ENCODE data around the gene MTIF2.

Gene MTIF2

DNA sequence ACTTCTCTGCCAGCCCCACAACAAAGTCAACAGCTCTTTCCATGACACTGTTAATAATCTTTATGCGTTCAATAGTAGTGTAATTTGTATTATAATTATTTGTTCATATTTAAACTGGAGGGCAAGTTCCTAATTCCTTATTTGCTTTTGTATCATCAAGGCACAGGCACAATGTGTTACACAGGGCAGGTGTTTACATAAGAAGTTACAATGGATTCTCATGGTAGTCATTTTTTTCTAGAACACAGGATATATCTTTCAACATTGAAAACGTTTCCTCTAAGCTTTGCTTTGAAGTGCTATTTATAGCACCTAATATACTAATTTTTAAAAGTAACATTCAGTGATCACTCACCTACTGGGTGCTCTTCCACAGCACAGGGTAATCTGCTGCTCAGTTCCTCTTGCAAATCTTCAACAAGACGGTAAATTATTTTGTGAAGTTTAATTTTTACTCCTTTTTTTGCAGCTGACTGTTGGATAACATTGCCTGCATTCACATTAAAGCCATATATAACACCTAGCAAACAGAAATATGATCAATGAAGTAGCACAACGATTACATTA is 29.3 kb downstream of the MTIF2 start:
- Histone ChIP-seq H3K27ac (ENCODE audit: low read depth, low read length) (peak overlapping the region; percentile 24; the same call in 1 of the 2 replicates), H3F3A (ENCODE audit: control insufficient read depth, insufficient read depth) (peaks cover 61% of the 10 kb centered on the region), H3K4me2 (ENCODE audit: low read length) (no peak overlapping the region), H3K27me3 (ENCODE audit: control insufficient read depth, low read length) (no peaks in the 10 kb centered on the region), H3K9me2 (replicated peaks; ENCODE audit: control insufficient read depth, low read length) (no peaks in the 10 kb centered on the region), H3K4me1 (ENCODE audit: control insufficient read depth, low read length) (peaks cover 11% of the 10 kb centered on the region), H3K9me3 (ENCODE audit: control insufficient read depth, insufficient read depth, low read length) (no peaks in the 10 kb centered on the region), H3K36me3 (ENCODE audit: control insufficient read depth, low read length) (peaks cover 71% of the 10 kb centered on the region), H3K4me3 (ENCODE audit: low read length) (no peak overlapping the region), H4K20me1 (ENCODE audit: control insufficient read depth, insufficient read depth, low read depth, low read length) (no peaks in the 10 kb centered on the region), H3K79me2 (ENCODE audit: control insufficient read depth, low read length) (peaks cover 5% of the 10 kb centered on the region)
- TF ChIP-seq, protein P1, sequence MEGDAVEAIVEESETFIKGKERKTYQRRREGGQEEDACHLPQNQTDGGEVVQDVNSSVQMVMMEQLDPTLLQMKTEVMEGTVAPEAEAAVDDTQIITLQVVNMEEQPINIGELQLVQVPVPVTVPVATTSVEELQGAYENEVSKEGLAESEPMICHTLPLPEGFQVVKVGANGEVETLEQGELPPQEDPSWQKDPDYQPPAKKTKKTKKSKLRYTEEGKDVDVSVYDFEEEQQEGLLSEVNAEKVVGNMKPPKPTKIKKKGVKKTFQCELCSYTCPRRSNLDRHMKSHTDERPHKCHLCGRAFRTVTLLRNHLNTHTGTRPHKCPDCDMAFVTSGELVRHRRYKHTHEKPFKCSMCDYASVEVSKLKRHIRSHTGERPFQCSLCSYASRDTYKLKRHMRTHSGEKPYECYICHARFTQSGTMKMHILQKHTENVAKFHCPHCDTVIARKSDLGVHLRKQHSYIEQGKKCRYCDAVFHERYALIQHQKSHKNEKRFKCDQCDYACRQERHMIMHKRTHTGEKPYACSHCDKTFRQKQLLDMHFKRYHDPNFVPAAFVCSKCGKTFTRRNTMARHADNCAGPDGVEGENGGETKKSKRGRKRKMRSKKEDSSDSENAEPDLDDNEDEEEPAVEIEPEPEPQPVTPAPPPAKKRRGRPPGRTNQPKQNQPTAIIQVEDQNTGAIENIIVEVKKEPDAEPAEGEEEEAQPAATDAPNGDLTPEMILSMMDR (IDR thresholded peaks at IDR 0.05; ENCODE audit: low read depth, low read length, poor library complexity, severe bottlenecking), result no peak
- TF ChIP-seq EZH2phosphoT487 (IDR thresholded peaks at IDR 0.05; ENCODE audit: borderline replicate concordance, low read length), result no peak

DNA sequence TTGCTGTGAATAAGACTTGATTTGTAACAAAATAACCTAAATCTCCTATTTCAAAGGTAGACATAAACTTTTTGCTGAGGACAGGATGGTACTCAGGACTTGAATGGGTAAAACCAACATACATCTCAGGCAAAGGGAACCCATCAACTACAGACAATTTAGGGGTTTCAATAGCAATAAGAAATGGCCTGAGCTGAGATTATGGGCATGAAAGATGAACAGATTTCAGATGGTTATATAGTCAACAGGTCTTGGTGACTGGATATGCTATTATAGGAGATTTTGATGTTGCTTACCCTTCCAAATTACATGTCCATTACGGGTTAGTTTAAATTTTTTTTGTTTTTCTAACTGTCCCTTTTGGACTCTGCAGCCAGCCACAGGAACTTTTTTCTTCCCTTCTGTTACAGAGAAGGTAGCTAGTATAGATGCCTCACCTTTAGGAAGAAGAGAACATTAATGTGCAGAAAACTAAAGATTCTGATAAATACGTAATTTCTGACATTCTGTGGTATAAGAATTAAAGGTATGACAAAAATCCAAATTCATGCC is 32.0 kb downstream of the MTIF2 start:
- peaks cover 27% of the 10 kb centered on the region for H3K4me1 ChIP-seq (ENCODE audit: control insufficient read depth, low read length)
- H3K79me2 ChIP-seq (ENCODE audit: control insufficient read depth, low read length), result peaks cover 31% of the 10 kb centered on the region
- no peaks in the 10 kb centered on the region for H3K27me3 ChIP-seq (ENCODE audit: control insufficient read depth, low read length)
- no peak overlapping the region for H3K4me2 ChIP-seq (ENCODE audit: low read length)
- no peak overlapping the region for H3K4me3 ChIP-seq (ENCODE audit: low read length)
- H3K27ac ChIP-seq (ENCODE audit: low read depth, low read length), result 0 out of 2 replicates have a peak overlapping the region, but pooled peaks have one; percentile 5
- H3K36me3 ChIP-seq (ENCODE audit: control insufficient read depth, low read length), result peaks cover 70% of the 10 kb centered on the region
- no peaks in the 10 kb centered on the region for H3K9me2 ChIP-seq (replicated peaks; ENCODE audit: control insufficient read depth, low read length)
- H3K9me3 ChIP-seq (ENCODE audit: control insufficient read depth, insufficient read depth, low read length), result no peaks in the 10 kb centered on the region
- TF ChIP-seq, protein P1 (IDR thresholded peaks at IDR 0.05; ENCODE audit: low read depth, low read length, poor library complexity, severe bottlenecking), result no peak
- no peak for TF ChIP-seq EZH2phosphoT487 (IDR thresholded peaks at IDR 0.05; ENCODE audit: borderline replicate concordance, low read length)
- H4K20me1 ChIP-seq (ENCODE audit: control insufficient read depth, insufficient read depth, low read depth, low read length), result peaks cover 4% of the 10 kb centered on the region
- peaks cover 72% of the 10 kb centered on the region for H3F3A ChIP-seq (ENCODE audit: control insufficient read depth, insufficient read depth)

GRCh38 chr2:55235724-55236538 is 33.1 kb downstream of the MTIF2 start:
- Histone ChIP-seq H3F3A (ENCODE audit: control insufficient read depth, insufficient read depth) (peaks cover 72% of the 10 kb centered on the region), H3K9me2 (replicated peaks; ENCODE audit: control insufficient read depth, low read length) (no peaks in the 10 kb centered on the region), H3K4me3 (ENCODE audit: low read length) (no peak overlapping the region), H3K4me2 (ENCODE audit: low read length) (0 out of 2 replicates have a peak overlapping the region, but pooled peaks have one; percentile 10), H4K20me1 (ENCODE audit: control insufficient read depth, insufficient read depth, low read depth, low read length) (peaks cover 4% of the 10 kb centered on the region), H3K27ac (ENCODE audit: low read depth, low read length) (no peak overlapping the region), H3K79me2 (ENCODE audit: control insufficient read depth, low read length) (peaks cover 43% of the 10 kb centered on the region), H3K9me3 (ENCODE audit: control insufficient read depth, insufficient read depth, low read length) (no peaks in the 10 kb centered on the region), H3K27me3 (ENCODE audit: control insufficient read depth, low read length) (no peaks in the 10 kb centered on the region), H3K4me1 (ENCODE audit: control insufficient read depth, low read length) (peaks cover 32% of the 10 kb centered on the region), H3K36me3 (ENCODE audit: control insufficient read depth, low read length) (peaks cover 62% of the 10 kb centered on the region)
- TF ChIP-seq, protein P1 (IDR thresholded peaks at IDR 0.05; ENCODE audit: low read depth, low read length, poor library complexity, severe bottlenecking), result no peak
